Kidney (tissue), 14 donors: Measurements from ENCODE around the gene TRIAP1. TPM values are rescaled to one million over a fixed set of nuclear protein-coding genes. Genes with fewer than 3 reads are reported as not detected.

Source experiments
- DNase-seq, 5 donors: peaks; one replicate each; pipeline ENCODE4 v3.0.0-alpha.2; 2013 to 2020
- FAIRE-seq: peaks from 2 replicates; lab custom pipeline; 2012; peaks lifted over from hg19 to GRCh38; lab: Jason Lieb, UNC
- H3K27ac ChIP-seq, 2 donors: one replicate each; pipeline ENCODE4 v1.7.0; 2013; ENCODE audit warnings: low read depth in 2 of 2, low read length in 2 of 2, inconsistent platforms in 1 of 2
- H3K27me3 ChIP-seq: one replicate; pipeline ENCODE4 v1.7.1; 2013; ENCODE audit warnings: low read length, inconsistent platforms; ENCODE audit not compliant: control insufficient read depth, insufficient read depth
- H3K36me3 ChIP-seq, 3 donors: one replicate each; pipeline versions ENCODE4 v1.7.0 to v1.7.1; 2013; ENCODE audit warnings: low read length in 3 of 3, control low read depth in 1 of 3, inconsistent platforms in 1 of 3; ENCODE audit not compliant: insufficient read depth in 3 of 3, control insufficient read depth in 2 of 3
- H3K4me1 ChIP-seq, 3 donors: one replicate each; pipeline versions ENCODE4 v1.7.0 to v1.7.1; 2013; ENCODE audit warnings: low read length in 3 of 3, inconsistent platforms in 1 of 3, low read depth in 1 of 3; ENCODE audit not compliant: control insufficient read depth in 2 of 3, insufficient read depth in 2 of 3
- H3K4me3 ChIP-seq, 3 donors: one replicate each; pipeline versions ENCODE4 v1.7.0 to v1.8.1; 2013; ENCODE audit warnings: low read length in 3 of 3, control low read depth in 1 of 3, inconsistent platforms in 1 of 3
- H3K9ac ChIP-seq, 3 donors: one replicate each; pipeline versions ENCODE4 v1.7.0 to v1.7.1; 2013; ENCODE audit warnings: low read length in 3 of 3, control low read depth in 1 of 3, inconsistent platforms in 1 of 3
- H3K9me3 ChIP-seq, 3 donors: one replicate each; pipeline versions ENCODE4 v1.7.0 to v1.7.1; 2013; ENCODE audit warnings: low read length in 3 of 3, control low read depth in 1 of 3, inconsistent platforms in 1 of 3; ENCODE audit not compliant: control insufficient read depth in 2 of 3, insufficient read depth in 1 of 3
- intact Hi-C: fragments of 100-400 bp; cut with DNase I; formaldehyde crosslinking; loops from one replicate; pipeline ENCODE4 v1.11.1; 2022
- polyA plus RNA-seq: library from polyadenylated mRNA; stranded (reverse); fragments of 350-450 nt; fragmentation: Illumina TruSeq; extraction: RNeasy Lipid Tissue Mini Kit (QIAGEN cat#74804); gene quantifications from one replicate; pipeline ENCODE4 v1.2.3, GENCODE V29; 2014; ENCODE audit warnings: low read depth, low replicate concordance; ENCODE audit not compliant: insufficient read depth
- total RNA-seq: library from RNA; stranded (reverse); fragmentation: NEBNext Ultra II Directional; extraction: Animal tissue kit (Norgen Biotek cat#: 25700); gene quantifications from one replicate; pipeline ENCODE4 v1.2.1, GENCODE V29; 2021
- TF ChIP-seq, protein P1 (sequence below): IDR thresholded peaks from 3 replicates; pipeline ENCODE4 v1.5.1; 2012; ENCODE audit warnings: mild to moderate bottlenecking, moderate library complexity, borderline replicate concordance; ENCODE audit not compliant: insufficient read depth; ENCODE audit errors: extremely low read depth
- donor health status: control.
- donor health status: control.
- donor health status: control.
- donor health status: control.
- donor health status: control.
- donor health status: DM: yes; HTN: yes; CAD: no.
- donor health status: Normal renal cell carcinoma (clear cell type).

Gene TRIAP1
- total and polyA plus RNA-seq, 2 donors from 2014 or later, result 15.6 to 28.2 TPM

DNA sequence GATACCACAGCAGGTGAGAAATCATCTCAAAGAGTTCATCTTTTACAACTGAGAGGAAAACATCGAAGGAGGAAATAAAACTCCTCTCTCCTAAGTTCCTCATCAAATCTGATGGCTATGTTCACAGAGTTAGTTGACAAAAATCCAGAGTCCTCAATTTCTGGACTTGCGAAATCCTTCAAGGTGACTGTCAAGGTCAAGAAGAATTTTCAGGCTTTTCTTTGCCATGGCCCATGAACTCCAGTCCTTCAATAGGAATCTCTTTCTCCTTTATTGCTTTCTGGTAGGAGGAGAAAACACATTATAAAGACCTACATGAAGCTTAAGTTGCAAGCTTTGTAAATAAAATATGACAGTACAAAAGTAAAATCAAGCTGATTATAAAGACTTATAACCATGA lies 1.5 kb downstream of the TRIAP1 start:
- TF ChIP-seq, protein P1, sequence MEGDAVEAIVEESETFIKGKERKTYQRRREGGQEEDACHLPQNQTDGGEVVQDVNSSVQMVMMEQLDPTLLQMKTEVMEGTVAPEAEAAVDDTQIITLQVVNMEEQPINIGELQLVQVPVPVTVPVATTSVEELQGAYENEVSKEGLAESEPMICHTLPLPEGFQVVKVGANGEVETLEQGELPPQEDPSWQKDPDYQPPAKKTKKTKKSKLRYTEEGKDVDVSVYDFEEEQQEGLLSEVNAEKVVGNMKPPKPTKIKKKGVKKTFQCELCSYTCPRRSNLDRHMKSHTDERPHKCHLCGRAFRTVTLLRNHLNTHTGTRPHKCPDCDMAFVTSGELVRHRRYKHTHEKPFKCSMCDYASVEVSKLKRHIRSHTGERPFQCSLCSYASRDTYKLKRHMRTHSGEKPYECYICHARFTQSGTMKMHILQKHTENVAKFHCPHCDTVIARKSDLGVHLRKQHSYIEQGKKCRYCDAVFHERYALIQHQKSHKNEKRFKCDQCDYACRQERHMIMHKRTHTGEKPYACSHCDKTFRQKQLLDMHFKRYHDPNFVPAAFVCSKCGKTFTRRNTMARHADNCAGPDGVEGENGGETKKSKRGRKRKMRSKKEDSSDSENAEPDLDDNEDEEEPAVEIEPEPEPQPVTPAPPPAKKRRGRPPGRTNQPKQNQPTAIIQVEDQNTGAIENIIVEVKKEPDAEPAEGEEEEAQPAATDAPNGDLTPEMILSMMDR, result no peak
- Histone ChIP-seq H3K27ac (no peak overlapping the region), H3K27me3 (no peaks in the 10 kb centered on the region), H3K4me3 (no peak overlapping the region), H3K9ac (no peak overlapping the region), H3K36me3 (peaks cover 6 to 15% (median 12%) of the 10 kb centered on the region in 3 donors), H3K9me3 (no peaks in the 10 kb centered on the region), H3K4me1 (peaks cover 3 to 11% (median 8%) of the 10 kb centered on the region in 3 donors)
- DNase-seq (no peak), FAIRE-seq (no peak)
- intact Hi-C loops, result no loop called here

DNA sequence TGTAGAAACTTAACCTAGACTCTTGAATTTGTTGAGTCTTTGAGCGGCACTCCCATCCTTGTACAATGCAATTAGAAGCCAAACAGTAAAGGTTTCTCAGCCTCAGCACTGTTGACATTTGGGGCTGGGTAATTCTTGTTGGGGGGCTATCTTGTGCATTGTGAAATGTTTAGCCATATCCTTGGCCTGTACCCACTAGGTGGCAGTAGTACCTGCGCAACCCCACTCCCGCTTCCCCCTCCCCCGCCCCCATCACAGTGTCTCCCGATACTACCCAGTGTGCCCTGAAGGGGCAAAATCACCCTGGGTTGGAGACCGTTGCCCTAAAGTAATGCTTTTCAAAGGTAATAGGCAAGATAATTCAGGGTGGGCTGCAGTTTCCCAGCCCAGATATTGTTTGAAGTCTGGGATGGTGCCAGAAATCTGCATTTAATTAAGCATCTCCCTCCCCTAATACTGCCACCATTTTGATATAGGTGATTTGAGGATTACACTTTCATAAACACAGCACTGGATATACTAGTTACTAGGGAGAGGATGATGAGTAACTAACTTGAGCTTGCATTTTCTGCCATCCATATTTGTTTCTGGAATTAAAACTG lies 6.4 kb downstream of the TRIAP1 start:
- Histone ChIP-seq H3K4me1 (peaks cover 0 to 5% (median 4%) of the 10 kb centered on the region in 3 donors), H3K9me3 (no peaks in the 10 kb centered on the region), H3K36me3 (peaks cover 6 to 15% (median 12%) of the 10 kb centered on the region in 3 donors), H3K4me3 (peak overlapping the region in 1 of 3 donors; percentile 10), H3K27me3 (no peaks in the 10 kb centered on the region), H3K9ac (no peak overlapping the region), H3K27ac (no peak overlapping the region)
- intact Hi-C loops, result no loop called here
- no peak for FAIRE-seq
- TF ChIP-seq, protein P1, result peak; percentile 41
- DNase-seq, result peak in 4 of 5 donors; percentile 67 to 77 (median 72)

DNA sequence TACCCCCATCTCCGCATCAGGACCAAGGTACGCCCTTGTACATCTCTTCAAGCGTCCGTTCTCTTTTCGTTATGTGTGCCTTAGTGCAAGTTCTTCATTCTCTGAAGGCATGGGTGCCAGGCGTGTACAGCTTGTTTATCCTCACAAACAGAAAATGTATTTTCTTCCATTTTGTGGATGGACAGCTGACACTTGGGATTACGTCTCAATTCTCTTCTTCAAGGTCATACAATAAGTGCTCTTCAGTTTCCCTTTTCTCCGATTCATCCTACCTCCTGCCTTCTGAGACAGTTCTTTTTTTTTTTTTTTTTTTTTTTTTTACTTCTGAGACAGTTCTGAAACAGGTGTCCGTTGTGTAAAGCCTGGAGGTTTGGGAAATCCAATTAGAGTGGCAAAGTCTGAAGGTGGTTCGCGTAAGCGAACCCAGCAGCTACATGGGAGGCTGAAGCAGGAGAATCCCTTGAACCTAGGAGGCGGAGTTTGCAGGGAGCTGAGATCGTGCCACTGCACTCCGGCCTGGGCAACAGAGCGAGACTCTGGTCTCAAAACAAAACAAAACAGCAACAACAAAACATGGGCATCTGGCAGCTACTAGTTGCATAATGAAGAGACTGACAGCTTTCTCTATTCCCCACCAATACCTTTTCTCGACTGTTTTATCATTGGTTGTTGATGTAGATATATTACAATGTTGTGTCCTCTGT lies 7.5 kb downstream of the TRIAP1 start:
- H3K4me1 ChIP-seq, result peaks cover 0 to 5% (median 4%) of the 10 kb centered on the region in 3 donors
- peaks cover 0 to 11% (median 5%) of the 10 kb centered on the region in 3 donors for H3K36me3 ChIP-seq
- no peak for FAIRE-seq

More for the DNA sequence above, 7.5 kb downstream of the TRIAP1 start:
- Histone ChIP-seq H3K4me3 (peak overlapping the region; percentile 87 to 92 (median 88)), H3K9me3 (no peaks in the 10 kb centered on the region), H3K27ac (peak overlapping the region; percentile 68 to 81), H3K9ac (peak overlapping the region; percentile 76 to 86 (median 82)), H3K27me3 (no peaks in the 10 kb centered on the region)
- TF ChIP-seq, protein P1, result no peak
- DNase-seq, result no peak
- intact Hi-C loops, result no loop called here
